Peyer's patch (tissue), 4 donors: ENCODE measurements around the gene GMPS.

Experiments used
- CTCF ChIP-seq, 6 experiments: fragments of 450-650 bp in 4 of 6; fragments of 200-600 bp in 2 of 6; sonication (generic) in 1 of 6; IDR thresholded peaks; one replicate each; pipeline ENCODE4 v1.5.1; 2017 to 2019; ENCODE audit warnings: antibody characterized with exemption in 6 of 6, mild to moderate bottlenecking in 3 of 6, moderate library complexity in 1 of 6
- POLR2A ChIP-seq, 2 donors: fragments of 450-650 bp; IDR thresholded peaks; one replicate each; pipeline ENCODE4 v1.5.1; 2017; ENCODE audit warnings: antibody characterized with exemption in 2 of 2, mild to moderate bottlenecking in 2 of 2, moderate library complexity in 2 of 2

GRCh38 chr3:155991212-155991611, 120.8 kb downstream of the GMPS start:
- TF ChIP-seq CTCF (IDR thresholded peaks at IDR 0.05) (no peak), POLR2A (IDR thresholded peaks at IDR 0.05) (no peak)
